DND-41 (cell line): ENCODE data around the gene KIRREL3.

Experiments
- EZH2 ChIP-seq: IDR thresholded peaks from 3 replicates; pipeline ENCODE4 v1.6.1; 2012; ENCODE audit warnings: borderline replicate concordance, low read depth, mild to moderate bottlenecking, moderate library complexity, low read length, inconsistent platforms; ENCODE audit not compliant: severe bottlenecking
- TF ChIP-seq, protein P1 (sequence below): IDR thresholded peaks from 2 replicates; pipeline ENCODE4 v1.5.1; 2012; ENCODE audit warnings: borderline replicate concordance, low read length, moderate library complexity, mild to moderate bottlenecking; ENCODE audit not compliant: poor library complexity, severe bottlenecking; ENCODE audit errors: extremely low read depth

DNA sequence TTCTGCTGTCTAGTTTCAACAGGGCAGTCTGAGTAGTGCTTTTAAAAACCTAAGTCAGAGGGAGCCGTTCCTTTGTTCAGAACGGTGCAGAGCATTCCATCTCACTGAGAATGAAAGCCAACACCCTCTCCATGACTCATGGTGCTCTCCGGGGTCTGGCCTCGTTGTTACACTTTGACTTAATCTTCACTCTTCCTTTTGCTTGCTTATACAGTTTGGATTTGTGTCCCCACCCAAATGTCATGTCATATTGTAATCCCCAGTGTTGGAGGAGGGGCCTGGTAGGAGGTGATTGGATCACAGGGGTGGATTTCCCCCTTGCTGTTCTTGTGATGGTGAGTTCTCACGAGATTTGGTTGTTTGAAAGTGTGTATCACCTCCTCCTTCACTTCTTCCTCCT, 352.8 kb downstream of the KIRREL3 start:
- TF ChIP-seq, protein P1, sequence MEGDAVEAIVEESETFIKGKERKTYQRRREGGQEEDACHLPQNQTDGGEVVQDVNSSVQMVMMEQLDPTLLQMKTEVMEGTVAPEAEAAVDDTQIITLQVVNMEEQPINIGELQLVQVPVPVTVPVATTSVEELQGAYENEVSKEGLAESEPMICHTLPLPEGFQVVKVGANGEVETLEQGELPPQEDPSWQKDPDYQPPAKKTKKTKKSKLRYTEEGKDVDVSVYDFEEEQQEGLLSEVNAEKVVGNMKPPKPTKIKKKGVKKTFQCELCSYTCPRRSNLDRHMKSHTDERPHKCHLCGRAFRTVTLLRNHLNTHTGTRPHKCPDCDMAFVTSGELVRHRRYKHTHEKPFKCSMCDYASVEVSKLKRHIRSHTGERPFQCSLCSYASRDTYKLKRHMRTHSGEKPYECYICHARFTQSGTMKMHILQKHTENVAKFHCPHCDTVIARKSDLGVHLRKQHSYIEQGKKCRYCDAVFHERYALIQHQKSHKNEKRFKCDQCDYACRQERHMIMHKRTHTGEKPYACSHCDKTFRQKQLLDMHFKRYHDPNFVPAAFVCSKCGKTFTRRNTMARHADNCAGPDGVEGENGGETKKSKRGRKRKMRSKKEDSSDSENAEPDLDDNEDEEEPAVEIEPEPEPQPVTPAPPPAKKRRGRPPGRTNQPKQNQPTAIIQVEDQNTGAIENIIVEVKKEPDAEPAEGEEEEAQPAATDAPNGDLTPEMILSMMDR, result no peak
- no peak for TF ChIP-seq EZH2
